GM19468 (cell line): Measurements from ENCODE around the gene CRLF2.
"Not testable (repeated sequence)": the region's sequence is repeated elsewhere in the genome, so short reads cannot be mapped to it uniquely, and the experiment has no call there.

Experiments
- ATAC-seq: cut with Tn5 transposase; IDR thresholded peaks from one replicate; pipeline ENCODE4 v1.9.1; 2021; ENCODE audit warnings: mild to moderate bottlenecking, moderate library complexity, moderate number of reproducible peaks; ENCODE audit not compliant: unreplicated experiment; ENCODE audit errors: extremely low read depth

CRLF2 gene

DNA sequence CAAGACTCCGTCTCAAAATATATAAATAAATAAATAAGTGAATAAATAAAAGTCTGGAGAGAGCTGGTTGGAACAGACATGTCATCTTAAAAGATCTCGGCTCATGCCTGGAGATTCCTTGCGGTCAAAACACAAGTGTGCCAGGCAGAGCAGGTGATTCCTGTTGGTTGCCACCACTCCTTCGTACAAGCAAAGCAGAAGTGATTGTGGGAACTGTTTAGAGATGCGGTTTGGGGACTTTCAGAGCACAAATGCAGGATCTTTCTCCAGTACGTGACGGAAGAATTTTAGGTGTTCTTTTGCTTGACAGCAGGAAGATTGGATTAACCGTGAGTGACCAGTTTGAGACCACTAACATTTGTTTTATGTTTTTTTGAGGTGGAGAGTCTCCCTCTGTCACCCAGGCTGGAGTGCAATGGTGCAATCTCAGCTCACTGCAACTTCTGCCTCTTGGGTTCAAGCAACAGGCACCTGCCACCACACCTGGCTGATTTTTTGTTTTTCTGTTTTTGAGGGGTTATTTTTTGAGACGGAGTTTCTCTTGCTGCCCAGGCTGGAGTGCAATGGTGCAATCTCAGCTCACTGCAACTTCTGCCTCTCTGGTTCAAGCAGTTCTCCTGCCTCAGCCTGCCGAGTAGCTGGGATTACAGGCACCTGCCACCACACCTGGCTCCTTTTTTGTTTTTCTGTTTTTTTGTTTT, 2.8 kb upstream of the CRLF2 start:
- ATAC-seq = no peak

DNA sequence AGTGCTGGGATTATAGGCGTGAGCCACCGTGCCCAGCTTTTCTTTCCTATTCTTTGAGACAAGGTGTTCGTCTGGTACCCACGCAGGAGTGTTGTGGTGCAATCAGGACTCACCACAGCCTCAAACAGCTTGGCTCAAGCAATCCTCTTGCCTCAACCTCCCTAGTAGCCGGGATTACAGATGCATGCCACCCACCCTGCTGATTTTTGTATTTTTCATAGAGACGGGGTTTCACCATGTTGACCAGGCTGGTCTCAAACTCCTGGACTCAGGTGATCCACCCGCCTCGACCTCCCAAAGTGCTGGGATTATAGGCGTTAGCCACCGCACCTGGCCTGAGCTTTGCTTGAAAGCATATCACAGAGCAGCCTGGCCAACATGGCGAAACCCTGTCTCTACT, 1.5 kb upstream of the CRLF2 start:
- ATAC-seq = no peak

DNA sequence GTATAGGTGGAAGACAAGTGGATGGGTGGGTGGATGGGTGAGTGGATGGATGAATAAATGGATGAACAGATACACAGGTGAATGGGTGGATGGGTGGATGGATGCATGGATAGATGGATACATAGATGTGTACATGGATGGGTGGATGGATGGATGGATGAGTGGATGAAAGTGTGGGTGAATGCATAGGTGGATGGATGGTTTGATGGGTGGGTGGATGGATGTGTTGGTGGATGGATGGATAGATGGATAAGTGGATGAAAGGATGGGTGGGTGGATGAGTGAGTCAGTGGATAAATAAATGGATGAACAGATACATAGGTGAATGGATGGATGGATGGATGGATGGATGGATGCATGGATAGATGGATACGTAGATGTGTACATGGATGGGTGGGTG, 1.6 kb downstream of the CRLF2 start:
- no peak for ATAC-seq

DNA sequence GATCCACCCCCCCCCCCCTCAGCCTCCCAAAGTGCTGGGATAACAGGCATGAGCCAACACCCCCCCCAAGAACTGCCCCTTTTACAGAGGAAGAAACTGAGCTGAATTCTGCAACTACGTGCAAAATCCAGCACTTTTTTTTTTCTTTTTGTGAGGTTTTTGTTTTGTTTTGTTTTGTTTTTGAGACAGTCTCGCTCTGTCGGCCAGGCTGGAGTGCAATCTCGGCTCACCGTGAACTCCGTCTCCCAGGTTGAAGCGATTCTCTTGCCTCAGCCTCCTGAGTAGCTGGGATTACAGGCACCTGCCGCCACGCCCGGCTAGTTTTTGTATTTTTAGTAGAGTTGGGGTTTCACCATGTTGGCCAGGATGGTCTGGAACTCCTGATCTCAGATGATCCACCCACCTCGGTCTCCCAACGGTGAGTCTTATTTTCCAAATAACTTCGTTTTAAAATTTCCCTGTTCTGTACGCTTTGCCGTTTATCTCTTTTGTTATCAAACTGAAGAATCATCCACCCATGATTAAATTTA, 4.9 kb downstream of the CRLF2 start:
- ATAC-seq = no peak

DNA sequence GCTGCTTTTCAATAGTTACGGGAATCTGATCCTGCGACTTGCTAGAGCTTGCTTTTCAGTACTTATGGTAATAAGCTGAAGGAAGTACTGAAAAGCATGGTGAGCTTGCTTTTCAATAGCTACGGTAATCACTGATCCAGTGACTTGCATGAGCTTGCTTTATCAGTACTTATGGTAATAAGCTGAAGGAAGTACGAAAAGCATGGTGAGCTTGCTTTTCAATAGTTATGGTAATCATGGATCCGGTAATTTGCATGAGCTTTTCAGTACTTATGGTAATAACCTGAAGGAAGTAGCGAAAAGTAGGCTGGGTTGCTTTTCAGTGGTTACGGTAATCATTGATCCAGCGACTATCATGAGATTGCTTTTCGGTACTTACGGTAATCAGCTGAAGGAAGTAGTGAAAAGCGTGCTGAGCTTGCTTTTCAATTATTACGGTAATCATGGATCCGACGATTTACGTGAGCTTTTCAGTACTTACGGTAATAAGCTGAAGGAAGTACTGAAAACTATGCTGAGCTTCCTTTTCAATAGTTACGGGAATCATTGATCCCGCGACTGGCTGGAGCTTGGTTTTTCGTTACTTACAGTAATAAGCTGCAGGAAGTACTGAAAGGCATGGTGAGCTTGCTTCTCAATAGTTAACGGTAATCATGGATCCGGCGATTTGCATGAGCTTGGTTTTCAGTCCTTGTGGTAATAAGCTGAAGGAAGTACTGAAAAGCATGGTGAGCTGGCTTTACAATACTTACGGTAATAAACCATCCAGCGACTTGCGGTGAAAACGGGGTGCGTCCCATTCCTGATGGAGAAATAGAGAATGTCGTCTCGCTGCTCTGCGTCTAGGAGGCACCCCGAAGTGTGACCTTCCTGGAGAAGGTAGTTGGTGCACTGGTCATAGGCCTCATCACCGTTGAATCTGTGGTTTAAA, 6.5 kb downstream of the CRLF2 start:
- no peak for ATAC-seq

DNA sequence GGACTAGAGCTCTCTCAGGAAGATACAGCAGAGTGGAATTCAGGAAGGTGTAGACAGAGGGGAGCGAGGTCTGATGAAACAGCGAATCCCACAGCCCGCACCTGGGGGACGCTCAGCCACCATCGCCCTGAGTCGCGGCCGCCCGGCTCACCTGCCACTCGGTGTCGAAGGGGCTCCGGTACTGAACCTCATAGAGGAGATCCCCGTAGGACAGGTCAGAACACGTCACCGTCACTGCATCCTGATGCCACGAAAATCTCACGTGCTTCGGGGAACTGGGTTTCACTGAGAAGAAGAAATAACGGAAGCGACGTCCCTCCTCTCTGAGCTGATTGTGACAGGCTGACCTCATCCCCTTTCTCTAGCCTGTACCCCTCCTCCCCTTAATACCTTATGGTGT, 10.2 kb downstream of the CRLF2 start:
- no peak for ATAC-seq

DNA sequence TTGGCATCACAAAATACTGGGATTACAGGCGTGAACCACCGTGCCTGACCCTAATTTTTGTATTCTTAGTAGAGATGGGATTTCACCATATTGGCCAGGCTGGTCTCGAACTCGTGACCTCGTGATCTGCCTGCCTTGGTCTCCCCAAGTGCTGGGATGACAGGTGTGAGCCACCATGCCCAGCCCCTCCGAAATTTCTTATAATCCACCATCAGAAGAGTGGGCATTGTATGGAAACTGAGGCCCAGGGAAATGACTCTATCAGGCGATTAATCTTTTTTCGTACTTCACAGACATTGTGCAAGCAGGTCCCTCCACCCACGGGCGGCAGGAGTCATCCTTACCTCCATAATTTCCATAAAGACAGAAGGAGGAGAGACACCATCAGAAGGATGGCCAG, 16.0 kb downstream of the CRLF2 start:
- ATAC-seq = no peak

DNA sequence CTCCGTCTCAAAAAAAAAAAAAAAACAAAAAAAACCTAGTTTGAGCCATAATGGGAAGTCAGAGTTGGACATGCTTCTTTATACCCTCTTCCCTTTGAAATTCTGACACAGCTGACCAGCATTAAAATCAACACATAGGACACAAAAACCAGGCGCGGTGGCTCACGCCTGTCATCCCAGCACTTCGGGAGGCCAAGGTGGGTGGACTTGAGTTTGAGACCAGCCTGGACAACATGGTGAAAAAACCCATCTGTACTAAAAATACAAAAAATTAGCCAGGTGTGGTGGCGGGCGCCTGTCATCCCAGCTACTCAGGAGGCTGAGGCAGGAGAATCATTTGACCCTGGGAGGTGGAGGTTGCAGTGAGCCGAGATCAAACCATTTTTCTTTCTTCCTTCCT, 20.3 kb downstream of the CRLF2 start:
- not testable (repeated sequence) for ATAC-seq

DNA sequence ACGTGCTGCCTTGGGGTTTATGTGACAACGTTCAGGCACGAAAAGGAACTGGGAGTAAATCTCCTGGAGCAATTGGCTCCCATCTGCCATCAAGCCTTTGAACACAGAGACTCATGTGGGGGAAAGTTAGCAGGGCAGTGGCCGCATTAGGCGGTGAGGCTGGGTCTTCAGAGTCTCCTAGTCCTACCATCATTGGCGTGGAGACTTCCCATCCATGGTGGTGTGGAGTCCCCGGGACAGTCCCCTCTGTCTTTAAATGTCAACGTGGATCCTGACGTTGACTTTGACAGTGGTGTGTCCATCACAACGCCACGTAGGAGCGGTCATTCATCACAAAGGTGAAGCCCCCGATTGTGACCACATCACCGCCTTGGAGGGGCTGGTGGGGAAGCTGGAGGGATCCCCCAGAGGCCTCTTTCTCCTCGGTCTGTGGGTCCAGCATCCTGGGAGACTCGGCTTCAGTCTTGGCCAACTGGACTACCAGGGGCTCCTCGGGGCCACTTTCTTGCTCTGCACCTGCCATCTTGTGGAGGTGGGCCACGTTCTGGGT, 21.8 kb downstream of the CRLF2 start:
- no peak for ATAC-seq

DNA sequence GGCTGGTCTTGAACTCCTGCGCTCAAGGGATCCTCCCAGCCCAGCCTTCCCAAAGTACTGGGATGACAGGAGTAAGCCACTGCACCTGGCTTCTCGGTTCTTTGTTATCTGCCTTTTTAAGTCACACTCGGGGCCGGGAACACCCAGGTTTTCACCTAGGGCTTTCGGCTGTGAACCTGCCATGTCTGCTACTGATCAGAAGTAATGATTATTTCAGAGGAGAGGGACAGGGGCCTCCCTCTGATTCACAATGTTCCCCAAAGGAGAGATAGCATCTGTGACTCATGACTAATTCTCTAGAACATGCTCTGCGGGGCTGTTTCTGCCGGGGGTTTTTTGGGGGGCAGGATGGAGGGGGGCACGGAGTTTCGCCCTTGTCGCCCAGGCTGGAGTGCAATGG, 26.9 kb downstream of the CRLF2 start:
- no peak for ATAC-seq

DNA sequence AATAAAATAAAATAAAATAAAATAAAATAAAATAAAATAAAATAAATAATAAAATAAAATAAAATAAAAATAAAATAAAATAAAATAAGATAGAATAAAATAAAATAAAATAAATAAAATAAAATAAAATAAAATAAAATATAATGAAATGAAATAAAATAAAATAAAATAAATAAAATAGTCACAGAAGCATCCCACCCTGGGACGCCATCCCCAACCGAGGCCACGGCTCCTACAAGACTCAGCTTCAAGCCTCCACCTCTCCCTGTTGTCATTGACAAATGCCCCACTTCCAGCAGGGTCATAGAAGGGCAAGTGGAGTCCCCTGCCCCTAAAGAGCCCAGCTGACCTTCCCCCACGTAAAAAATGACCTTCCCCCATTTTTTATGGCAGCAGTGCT, 30.2 kb downstream of the CRLF2 start:
- no peak for ATAC-seq

DNA sequence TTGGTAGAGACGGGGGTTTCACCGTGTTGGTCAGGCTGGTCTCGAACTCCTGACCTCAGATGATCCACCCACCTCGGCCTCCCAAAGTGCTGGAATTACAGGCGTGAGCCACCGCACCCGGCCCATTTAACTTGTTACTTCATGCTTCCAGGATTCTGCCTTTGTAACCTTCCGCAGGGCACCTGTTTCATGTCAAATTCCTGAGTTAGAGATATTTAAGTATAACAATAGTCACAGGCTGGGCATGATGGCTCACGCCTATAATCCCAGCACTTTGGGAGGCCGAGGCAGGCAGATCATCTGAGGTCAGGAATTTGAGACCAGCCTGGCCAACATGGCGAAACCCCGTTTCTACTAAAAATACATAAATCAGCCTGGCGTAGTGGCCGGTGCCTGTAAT, 30.8 kb downstream of the CRLF2 start:
- ATAC-seq = not testable (repeated sequence)

DNA sequence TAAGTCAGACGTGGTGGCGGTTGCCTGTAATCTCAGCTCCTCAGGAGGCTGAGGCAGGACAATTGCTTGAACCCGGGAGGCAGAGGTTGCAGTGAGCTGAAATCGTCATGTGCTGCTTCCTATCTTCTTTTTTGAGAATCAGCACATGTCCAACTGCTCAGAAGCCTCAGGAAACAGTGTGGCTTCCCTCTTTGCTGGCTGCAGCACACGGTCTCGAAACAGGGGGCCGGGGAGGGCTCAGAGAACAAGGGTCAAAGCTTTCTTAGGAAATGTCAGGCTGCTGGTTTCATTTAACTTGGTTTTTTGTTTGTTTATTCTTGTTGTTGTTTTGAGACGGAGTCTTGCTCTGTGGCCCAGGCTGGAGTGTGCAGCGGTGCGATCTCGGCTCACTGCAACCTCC, 31.3 kb downstream of the CRLF2 start:
- ATAC-seq = no peak

DNA sequence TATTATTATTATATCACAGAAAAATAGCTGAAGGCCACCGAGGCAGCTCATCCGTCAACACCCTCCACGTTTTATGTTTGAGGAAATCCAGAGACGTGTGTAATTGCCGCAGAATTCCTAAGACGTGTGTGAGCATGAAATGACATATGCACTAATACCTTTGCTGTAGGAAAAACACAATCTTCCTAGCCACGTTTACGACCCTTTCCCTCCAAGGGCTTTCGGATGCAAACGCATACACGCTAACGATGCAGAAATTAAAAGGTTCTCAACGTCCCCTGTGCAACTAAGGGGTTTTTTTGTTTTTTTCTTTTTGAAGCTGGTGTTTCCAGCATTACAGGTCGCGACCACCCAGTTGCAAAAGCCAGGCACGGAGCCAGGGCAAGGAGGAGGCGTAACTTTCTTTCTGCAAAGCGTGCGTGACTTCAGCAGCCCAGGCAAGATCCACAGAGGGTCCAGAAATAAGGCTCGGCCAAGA, 33.8 kb downstream of the CRLF2 start:
- ATAC-seq = no peak

DNA sequence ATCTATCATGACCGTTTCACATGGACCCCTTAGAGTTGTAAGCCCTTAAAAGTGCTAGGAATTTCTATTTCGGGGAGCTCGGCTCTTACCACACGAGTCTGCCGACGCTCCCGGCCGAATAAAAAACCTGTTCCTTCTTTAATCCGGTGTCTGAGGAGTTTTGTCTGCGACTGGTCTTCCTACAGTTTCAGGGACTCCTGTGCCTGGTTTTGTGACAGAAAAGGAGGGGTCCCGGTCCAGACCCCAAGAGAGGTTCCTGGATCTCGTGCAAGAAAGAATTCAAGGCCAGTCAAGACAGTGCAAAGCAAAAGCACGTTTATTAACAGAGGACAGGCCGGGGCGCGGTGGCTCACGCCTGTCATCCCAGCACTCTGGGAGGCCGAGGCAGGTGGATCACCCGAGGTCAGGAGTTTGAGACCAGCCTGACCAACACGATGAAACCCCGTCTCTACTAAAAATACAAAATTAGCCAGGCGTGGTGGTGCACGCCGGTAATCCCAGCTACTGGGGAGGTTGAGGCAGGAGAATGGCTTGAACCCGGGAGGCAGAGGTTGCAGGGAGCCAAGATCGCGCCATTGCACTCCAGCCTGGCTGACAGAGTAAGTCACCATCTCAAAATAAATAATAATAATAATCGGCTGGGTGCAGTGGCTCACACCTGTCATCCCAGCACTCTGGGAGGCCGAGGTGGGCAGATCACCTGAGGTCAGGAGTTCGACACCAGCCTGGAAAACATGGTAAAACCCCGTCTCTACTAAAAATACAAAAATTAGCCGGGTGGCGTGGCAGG, 35.7 kb downstream of the CRLF2 start:
- ATAC-seq = not testable (repeated sequence)

DNA sequence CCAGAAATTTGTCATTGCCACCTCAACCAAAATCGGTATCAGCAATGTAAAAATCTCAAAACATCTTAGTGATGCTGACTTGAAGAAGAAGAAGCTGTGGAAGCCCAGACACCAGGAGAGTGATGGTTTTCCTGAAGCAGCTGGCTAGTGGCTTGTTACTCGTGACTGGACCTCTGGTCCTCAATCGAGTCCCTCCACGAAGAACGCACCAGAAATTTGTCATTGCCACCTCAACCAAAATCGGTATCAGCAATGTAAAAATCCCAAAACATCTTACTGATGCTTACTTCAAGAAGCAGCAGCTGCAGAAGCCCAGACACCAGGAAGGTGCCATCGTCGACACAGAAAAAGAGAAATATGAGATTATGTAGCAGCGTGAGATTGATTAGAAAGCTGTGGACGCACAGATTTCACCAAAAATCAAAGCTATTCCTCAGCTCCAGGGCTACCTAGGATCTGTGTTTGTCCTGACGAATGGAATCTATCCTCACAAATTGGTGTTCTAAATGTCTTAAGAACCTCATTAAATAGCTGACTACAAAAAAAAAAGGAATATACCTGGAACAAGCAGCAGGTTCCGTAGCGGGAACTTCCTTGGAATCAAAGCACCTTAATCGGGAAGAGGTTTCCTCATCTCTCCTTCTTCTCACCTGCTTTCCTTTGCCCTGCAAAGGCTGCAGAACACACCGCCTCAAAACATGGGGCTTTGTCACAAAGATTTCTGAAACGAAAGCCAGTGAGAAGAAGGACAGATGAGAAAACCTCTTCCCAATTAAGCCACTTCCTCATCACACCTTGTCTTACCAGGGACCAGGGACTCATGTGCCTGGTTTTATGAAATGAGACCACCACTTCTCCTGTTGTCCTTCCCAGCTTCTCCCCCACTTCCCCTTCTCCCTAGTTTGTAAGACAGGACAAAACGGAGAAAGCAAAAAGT, 37.6 kb downstream of the CRLF2 start:
- ATAC-seq = not testable (repeated sequence)

DNA sequence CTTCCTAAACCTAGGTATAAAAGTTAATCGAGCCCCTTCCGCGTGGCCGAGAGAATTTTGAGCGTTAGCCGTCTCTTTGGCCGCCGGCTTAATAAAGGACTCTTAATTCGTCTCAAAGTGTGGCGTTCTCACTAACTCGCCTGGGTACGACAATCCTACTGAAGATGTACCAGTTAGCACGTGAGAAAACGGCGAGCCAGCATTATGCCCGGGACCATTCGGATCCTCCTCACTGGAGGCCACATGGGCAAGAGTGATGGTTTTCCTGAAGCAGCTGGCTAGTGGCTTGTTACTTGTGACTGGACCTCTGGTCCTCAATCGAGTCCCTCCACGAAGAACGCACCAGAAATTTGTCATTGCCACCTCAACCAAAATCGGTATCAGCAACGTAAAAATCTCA, 39.0 kb downstream of the CRLF2 start:
- ATAC-seq = not testable (repeated sequence)

DNA sequence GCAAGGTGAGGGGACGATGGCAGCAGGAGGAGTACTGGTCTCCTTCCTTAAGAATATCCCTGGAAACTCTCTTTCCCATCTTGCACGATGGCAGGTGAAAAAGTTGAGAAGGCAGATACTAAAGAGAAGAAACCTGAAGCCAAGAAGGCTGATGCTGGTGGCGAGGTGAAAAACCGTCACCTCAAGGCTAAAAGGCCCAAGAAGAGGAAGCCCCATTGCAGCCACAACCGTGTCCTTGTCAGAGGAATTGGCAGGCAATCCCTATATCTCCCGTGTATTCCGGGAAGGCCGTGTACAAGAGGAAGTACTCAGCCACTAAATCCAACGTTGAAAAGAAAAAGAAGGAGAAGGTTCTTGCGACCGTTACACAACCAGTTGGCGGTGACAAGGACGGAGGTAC, 40.0 kb downstream of the CRLF2 start:
- no peak for ATAC-seq

DNA sequence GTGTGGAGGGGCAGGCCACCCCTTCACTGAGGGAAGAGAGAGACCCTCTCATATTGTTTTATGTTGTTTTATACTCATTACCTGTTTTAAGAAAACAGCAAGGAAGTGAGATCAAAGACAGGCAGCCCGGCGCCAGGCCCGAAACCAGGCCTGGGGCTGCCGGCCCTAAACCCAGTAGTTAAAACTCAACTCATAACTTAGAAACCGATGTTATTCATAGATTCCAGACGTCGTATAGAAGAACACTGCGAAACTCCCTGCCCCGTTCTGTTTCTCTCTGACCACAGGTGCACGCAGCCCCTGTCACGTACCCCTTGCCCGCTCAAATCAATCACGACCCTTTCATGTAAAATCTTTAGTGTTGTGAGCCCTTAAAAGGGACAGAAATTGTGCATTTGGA, 40.5 kb downstream of the CRLF2 start:
- not testable (repeated sequence) for ATAC-seq
